ENCODE data around the gene PARP1. TPM values are rescaled to one million over a fixed set of nuclear protein-coding genes. Genes with fewer than 3 reads are reported as not detected.

PARP1 gene
- total and polyA plus RNA-seq, 4 donors, result 39.2 to 108 (median 60.3) TPM

DNA sequence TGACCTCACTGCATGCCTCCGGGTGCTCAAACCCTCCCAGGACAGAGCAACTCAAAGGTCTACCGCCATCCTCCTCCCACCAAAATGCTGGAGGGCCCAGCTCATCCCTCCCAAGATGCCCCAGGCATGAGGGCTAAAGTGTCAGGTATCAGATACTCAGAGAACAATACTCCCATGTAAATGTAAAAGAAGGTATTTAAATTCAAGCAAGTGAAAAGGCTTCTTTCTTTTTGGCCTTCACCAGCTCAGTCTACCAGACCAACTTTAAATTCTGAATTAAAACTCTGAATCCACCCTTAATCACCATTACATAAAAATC lies 3.0 kb downstream of the PARP1 start:
- peaks cover 8 to 28% (median 15%) of the 10 kb centered on the region in 4 donors for H3K4me1 ChIP-seq (ENCODE audit: control insufficient read depth in 4 of 4, insufficient read depth in 4 of 4, low read length in 3 of 4)
- no peaks in the 10 kb centered on the region for H3K27me3 ChIP-seq (ENCODE audit: control insufficient read depth in 4 of 4, insufficient read depth in 4 of 4, low read length in 3 of 4)
- whole genome bisulfite sequencing, result 90% methylated on average over 2 of the region's 2 CpGs
- no peak overlapping the region for H3K27ac ChIP-seq (ENCODE audit: low read depth in 1 of 2, low read length in 2 of 2)
- no peak overlapping the region for H3K9ac ChIP-seq (ENCODE audit: low read depth in 1 of 2, low read length in 2 of 2)
- no peak for TF ChIP-seq SP1 (IDR thresholded peaks at IDR 0.05)
- no peak for TF ChIP-seq YY1 (IDR thresholded peaks at IDR 0.05)
- TF ChIP-seq, protein P1, sequence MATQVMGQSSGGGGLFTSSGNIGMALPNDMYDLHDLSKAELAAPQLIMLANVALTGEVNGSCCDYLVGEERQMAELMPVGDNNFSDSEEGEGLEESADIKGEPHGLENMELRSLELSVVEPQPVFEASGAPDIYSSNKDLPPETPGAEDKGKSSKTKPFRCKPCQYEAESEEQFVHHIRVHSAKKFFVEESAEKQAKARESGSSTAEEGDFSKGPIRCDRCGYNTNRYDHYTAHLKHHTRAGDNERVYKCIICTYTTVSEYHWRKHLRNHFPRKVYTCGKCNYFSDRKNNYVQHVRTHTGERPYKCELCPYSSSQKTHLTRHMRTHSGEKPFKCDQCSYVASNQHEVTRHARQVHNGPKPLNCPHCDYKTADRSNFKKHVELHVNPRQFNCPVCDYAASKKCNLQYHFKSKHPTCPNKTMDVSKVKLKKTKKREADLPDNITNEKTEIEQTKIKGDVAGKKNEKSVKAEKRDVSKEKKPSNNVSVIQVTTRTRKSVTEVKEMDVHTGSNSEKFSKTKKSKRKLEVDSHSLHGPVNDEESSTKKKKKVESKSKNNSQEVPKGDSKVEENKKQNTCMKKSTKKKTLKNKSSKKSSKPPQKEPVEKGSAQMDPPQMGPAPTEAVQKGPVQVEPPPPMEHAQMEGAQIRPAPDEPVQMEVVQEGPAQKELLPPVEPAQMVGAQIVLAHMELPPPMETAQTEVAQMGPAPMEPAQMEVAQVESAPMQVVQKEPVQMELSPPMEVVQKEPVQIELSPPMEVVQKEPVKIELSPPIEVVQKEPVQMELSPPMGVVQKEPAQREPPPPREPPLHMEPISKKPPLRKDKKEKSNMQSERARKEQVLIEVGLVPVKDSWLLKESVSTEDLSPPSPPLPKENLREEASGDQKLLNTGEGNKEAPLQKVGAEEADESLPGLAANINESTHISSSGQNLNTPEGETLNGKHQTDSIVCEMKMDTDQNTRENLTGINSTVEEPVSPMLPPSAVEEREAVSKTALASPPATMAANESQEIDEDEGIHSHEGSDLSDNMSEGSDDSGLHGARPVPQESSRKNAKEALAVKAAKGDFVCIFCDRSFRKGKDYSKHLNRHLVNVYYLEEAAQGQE (IDR thresholded peaks at IDR 0.05), result no peak
- no peak for TF ChIP-seq EGR1 (IDR thresholded peaks at IDR 0.05; ENCODE audit: low read depth in 2 of 2)
- no peak for TF ChIP-seq FOXA1 (IDR thresholded peaks at IDR 0.05)
- TF ChIP-seq RAD21 (IDR thresholded peaks at IDR 0.05), result no peak
- no peak for TF ChIP-seq NR2F2 (IDR thresholded peaks at IDR 0.05)
- TF ChIP-seq JUND (IDR thresholded peaks at IDR 0.05), result no peak
- no peak for TF ChIP-seq FOXA2 (IDR thresholded peaks at IDR 0.05)
- TF ChIP-seq HNF4A (conservative IDR thresholded peaks at IDR 0.05), result no peak
- H3K4me3 ChIP-seq (ENCODE audit: low read depth in 1 of 3, low read length in 3 of 3), result no peak overlapping the region
- DNase-seq (ENCODE audit: low spot score), result no peak
- H3K9me3 ChIP-seq (ENCODE audit: control insufficient read depth in 4 of 4, low read length in 3 of 4), result no peaks in the 10 kb centered on the region
- H3K36me3 ChIP-seq (ENCODE audit: control insufficient read depth in 4 of 4, insufficient read depth in 3 of 4, low read depth in 1 of 4, low read length in 3 of 4), result peaks cover 8 to 28% (median 20%) of the 10 kb centered on the region in 4 donors

DNA sequence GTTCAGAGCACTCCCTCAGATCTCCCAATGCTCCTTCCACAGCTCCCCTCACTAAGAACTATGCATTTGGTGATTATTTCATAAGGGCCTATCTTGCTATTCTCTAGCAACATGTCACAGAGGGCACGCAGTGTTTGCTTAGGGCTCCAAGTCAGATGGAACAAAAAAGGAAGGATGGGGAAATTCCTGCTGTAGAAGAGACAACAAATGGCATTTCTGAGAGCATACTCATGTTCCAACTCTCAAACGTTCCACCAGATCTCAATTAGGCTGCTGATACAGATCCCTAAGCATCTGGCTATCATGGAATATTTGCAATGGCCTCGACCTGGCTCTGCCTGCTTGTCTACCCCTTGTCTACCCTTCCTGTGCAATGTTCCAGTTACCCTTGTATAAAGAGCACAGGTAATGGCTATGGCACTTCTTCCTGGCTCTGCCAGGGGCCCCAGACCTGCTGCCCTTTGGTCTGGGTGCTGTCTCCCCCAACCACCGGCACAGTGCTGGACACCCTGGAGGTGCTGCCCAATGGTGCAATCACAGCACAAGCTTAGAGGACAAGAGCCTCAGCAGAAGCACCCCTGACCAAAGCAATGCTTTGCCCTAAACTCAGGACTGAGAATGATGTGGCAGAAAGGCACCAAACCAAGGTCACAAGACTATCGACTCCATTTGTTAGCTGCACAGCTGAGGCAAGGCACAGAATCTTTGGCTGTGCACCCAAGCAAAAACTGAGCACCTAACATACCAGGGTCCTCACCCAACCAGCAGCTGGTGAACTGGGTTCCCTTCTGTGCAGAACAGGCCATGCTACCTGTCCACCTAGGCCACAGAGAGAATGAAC lies 3.6 kb downstream of the PARP1 start:
- Histone ChIP-seq H3K4me3 (ENCODE audit: low read depth in 1 of 3, low read length in 3 of 3) (no peak overlapping the region), H3K9ac (ENCODE audit: low read depth in 1 of 2, low read length in 2 of 2) (no peak overlapping the region), H3K27me3 (ENCODE audit: control insufficient read depth in 4 of 4, insufficient read depth in 4 of 4, low read length in 3 of 4) (no peaks in the 10 kb centered on the region), H3K27ac (ENCODE audit: low read depth in 1 of 2, low read length in 2 of 2) (no peak overlapping the region), H3K9me3 (ENCODE audit: control insufficient read depth in 4 of 4, low read length in 3 of 4) (no peaks in the 10 kb centered on the region), H3K4me1 (ENCODE audit: control insufficient read depth in 4 of 4, insufficient read depth in 4 of 4, low read length in 3 of 4) (peaks cover 8 to 28% (median 15%) of the 10 kb centered on the region in 4 donors), H3K36me3 (ENCODE audit: control insufficient read depth in 4 of 4, insufficient read depth in 3 of 4, low read depth in 1 of 4, low read length in 3 of 4) (peaks cover 11 to 33% (median 20%) of the 10 kb centered on the region in 4 donors)
- no peak for DNase-seq (ENCODE audit: low spot score)
- 65% methylated on average over 5 of the region's 5 CpGs for WGBS
- no peak for TF ChIP-seq RAD21 (IDR thresholded peaks at IDR 0.05)
- TF ChIP-seq YY1 (IDR thresholded peaks at IDR 0.05), result no peak
- no peak for TF ChIP-seq JUND (IDR thresholded peaks at IDR 0.05)
- TF ChIP-seq, protein P2, sequence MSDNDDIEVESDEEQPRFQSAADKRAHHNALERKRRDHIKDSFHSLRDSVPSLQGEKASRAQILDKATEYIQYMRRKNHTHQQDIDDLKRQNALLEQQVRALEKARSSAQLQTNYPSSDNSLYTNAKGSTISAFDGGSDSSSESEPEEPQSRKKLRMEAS (IDR thresholded peaks at IDR 0.05), result no peak
- no peak for TF ChIP-seq GABPA (IDR thresholded peaks at IDR 0.05 in 1 of 2, conservative IDR thresholded peaks at IDR 0.05 in 1 of 2)
- TF ChIP-seq, protein P3, sequence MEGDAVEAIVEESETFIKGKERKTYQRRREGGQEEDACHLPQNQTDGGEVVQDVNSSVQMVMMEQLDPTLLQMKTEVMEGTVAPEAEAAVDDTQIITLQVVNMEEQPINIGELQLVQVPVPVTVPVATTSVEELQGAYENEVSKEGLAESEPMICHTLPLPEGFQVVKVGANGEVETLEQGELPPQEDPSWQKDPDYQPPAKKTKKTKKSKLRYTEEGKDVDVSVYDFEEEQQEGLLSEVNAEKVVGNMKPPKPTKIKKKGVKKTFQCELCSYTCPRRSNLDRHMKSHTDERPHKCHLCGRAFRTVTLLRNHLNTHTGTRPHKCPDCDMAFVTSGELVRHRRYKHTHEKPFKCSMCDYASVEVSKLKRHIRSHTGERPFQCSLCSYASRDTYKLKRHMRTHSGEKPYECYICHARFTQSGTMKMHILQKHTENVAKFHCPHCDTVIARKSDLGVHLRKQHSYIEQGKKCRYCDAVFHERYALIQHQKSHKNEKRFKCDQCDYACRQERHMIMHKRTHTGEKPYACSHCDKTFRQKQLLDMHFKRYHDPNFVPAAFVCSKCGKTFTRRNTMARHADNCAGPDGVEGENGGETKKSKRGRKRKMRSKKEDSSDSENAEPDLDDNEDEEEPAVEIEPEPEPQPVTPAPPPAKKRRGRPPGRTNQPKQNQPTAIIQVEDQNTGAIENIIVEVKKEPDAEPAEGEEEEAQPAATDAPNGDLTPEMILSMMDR (IDR thresholded peaks at IDR 0.05; ENCODE audit: low read depth, low read length, missing input control), result no peak
- no peak for TF ChIP-seq FOXA1 (IDR thresholded peaks at IDR 0.05)
- TF ChIP-seq RXRA (IDR thresholded peaks at IDR 0.05), result no peak
- no peak for TF ChIP-seq HNF4A (conservative IDR thresholded peaks at IDR 0.05)
- TF ChIP-seq, protein P4, sequence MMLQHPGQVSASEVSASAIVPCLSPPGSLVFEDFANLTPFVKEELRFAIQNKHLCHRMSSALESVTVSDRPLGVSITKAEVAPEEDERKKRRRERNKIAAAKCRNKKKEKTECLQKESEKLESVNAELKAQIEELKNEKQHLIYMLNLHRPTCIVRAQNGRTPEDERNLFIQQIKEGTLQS (IDR thresholded peaks at IDR 0.05), result no peak
- TF ChIP-seq EGR1 (IDR thresholded peaks at IDR 0.05; ENCODE audit: low read depth in 2 of 2), result no peak
- no peak for TF ChIP-seq TAF1 (conservative IDR thresholded peaks at IDR 0.05)
- TF ChIP-seq, protein P5, sequence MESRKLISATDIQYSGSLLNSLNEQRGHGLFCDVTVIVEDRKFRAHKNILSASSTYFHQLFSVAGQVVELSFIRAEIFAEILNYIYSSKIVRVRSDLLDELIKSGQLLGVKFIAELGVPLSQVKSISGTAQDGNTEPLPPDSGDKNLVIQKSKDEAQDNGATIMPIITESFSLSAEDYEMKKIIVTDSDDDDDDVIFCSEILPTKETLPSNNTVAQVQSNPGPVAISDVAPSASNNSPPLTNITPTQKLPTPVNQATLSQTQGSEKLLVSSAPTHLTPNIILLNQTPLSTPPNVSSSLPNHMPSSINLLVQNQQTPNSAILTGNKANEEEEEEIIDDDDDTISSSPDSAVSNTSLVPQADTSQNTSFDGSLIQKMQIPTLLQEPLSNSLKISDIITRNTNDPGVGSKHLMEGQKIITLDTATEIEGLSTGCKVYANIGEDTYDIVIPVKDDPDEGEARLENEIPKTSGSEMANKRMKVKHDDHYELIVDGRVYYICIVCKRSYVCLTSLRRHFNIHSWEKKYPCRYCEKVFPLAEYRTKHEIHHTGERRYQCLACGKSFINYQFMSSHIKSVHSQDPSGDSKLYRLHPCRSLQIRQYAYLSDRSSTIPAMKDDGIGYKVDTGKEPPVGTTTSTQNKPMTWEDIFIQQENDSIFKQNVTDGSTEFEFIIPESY (IDR thresholded peaks at IDR 0.05), result no peak
- TF ChIP-seq HNF4G (IDR thresholded peaks at IDR 0.05), result no peak
- TF ChIP-seq SP1 (IDR thresholded peaks at IDR 0.05), result no peak
- TF ChIP-seq, protein P1 (IDR thresholded peaks at IDR 0.05), result no peak
- no peak for TF ChIP-seq NR2F2 (IDR thresholded peaks at IDR 0.05)
- TF ChIP-seq FOXA2 (IDR thresholded peaks at IDR 0.05), result no peak

Measured in liver (tissue), 9 donors.